OCI-LY1 (cell line): ENCODE data around the gene FAM117A.

Experiments
- EZH2 ChIP-seq: fragments of 200-600 bp; sonication (generic), shearing (Covaris generic); IDR thresholded peaks from 2 replicates; pipeline ENCODE4 v1.8.0; 2017; ENCODE audit warnings: borderline replicate concordance, mixed run types, mild to moderate bottlenecking, antibody characterized with exemption, low read length, moderate library complexity, mixed read lengths
- TF ChIP-seq, protein P1 (sequence below): fragments of 200-600 bp; sonication (generic), shearing (Covaris generic); IDR thresholded peaks from 2 replicates; pipeline ENCODE4 v1.5.1; 2017; ENCODE audit warnings: mild to moderate bottlenecking, antibody characterized with exemption, low read length, moderate library complexity, mixed read lengths

DNA sequence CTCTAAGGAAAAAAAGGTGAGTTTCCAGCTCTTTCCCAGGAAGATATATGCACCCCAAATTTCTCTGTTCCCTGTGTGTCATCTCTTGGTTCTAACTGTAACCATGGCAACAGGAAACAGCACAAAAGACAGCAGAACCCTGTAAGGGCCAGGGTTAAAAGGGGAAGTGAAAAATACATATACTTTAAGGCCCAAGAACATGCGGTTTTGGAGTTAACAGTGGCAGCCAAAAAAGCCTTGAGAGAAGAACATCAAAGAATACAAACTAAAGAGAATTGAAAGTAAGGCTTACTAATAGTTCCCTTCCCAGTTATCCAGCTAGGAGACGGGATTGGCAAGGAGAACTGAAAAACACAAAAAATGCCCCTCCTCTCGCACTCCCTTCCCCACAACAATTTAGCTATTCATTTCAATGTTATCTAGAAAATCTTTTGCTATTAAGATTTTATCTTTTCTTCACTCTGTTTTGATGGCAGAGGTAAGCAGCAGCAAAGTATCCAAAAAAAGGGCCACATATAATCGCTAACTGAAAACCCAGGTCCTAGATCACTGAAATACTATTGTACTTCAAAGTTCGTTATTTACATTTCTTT is 87.6 kb downstream of the FAM117A start:
- TF ChIP-seq, protein P1, sequence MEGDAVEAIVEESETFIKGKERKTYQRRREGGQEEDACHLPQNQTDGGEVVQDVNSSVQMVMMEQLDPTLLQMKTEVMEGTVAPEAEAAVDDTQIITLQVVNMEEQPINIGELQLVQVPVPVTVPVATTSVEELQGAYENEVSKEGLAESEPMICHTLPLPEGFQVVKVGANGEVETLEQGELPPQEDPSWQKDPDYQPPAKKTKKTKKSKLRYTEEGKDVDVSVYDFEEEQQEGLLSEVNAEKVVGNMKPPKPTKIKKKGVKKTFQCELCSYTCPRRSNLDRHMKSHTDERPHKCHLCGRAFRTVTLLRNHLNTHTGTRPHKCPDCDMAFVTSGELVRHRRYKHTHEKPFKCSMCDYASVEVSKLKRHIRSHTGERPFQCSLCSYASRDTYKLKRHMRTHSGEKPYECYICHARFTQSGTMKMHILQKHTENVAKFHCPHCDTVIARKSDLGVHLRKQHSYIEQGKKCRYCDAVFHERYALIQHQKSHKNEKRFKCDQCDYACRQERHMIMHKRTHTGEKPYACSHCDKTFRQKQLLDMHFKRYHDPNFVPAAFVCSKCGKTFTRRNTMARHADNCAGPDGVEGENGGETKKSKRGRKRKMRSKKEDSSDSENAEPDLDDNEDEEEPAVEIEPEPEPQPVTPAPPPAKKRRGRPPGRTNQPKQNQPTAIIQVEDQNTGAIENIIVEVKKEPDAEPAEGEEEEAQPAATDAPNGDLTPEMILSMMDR = no peak
- no peak for TF ChIP-seq EZH2
